GM19324 (cell line): Measurements from ENCODE around the gene ZNF878.
"Not testable (repeated sequence)": the region's sequence is repeated elsewhere in the genome, so short reads cannot be mapped to it uniquely, and the experiment has no call there.

Experiments
- ATAC-seq: cut with Tn5 transposase; IDR thresholded peaks from one replicate; pipeline ENCODE4 v1.9.1; 2021; ENCODE audit warnings: mild to moderate bottlenecking, moderate library complexity; ENCODE audit not compliant: unreplicated experiment, low FRiP score

ZNF878 gene

DNA sequence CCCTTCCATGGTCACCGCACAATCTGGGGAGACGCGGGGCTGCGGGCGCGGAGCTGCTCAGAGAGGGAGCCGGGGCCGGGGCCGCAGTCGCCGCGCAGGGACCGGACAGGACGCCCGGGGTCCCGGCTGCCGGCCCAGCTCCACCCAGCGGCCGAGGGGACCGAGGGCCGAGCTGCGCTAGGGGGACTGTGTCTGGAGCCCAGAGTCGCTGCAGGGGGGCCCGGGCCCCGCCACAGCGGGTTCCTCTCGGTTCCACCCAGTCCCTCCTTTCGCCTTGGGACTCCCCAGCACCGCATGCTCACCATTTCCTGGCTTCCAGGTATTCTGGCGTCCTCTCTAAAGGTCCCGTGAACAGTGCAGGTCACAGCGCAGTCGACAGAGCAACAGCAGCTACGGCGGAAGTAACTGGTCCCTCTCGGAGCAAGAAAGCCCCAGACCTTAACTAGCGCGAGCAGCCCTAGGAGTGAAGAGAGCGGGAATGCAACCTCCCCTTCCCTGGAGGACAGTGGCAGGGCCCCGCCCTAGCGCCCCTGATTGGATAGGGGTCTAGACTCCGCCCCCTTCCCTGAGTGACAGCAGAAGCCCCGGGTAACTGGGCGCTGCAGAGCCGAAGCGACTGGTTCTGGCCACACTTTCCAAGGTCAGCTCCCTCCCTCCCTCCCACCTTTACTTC is at the start of gene ZNF878:
ZNF878 (minus strand) TSS at position 465 of the 673 bp plus-strand sequence; CDS start at position 305, 160 bp downstream.
- no peak for ATAC-seq

GRCh38 chr19:12098040-12098439 is 45.3 kb upstream of the ZNF878 start:
- no peak for ATAC-seq

GRCh38 chr19:12095111-12095790 is 42.5 kb upstream of the ZNF878 start:
- no peak for ATAC-seq

DNA sequence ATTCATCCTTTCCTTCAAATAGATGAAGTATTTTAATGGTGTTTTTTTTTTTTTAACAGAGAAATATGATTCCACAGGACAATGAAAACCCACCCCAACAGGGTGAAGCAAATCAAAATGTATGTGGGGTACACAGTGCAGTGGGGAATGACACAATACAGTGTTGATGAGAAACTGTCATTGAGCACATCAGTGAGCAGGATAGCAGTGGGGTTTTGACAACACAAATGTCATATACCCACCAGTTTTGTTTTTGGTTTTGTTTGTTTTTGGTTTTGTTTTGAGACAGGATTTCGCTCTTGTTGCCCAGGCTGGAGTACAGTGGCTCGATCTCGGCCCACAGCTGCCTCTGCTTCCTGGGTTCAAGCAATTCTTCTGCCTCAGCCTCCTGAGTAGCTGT is 41.0 kb upstream of the ZNF878 start:
- no peak for ATAC-seq

DNA sequence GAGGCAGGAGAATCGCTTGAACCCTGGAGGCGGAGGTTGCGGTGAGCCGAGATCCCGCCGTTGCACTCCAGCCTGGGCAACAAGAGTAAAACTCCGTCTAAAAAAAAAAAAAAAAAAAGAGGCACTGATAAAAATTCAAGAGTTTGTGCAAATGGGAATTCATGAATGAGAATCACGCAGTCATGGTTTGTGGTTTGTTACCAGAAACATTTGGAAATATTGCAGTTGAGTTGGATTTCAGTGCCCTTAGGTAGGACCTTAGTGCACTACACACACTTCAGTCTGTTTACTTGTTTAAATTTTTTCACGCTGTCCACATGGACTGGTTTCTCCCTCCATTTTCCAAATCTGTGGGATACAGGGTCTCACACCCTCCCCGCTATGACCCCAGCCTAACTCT is 40.2 kb upstream of the ZNF878 start:
- ATAC-seq: no peak

DNA sequence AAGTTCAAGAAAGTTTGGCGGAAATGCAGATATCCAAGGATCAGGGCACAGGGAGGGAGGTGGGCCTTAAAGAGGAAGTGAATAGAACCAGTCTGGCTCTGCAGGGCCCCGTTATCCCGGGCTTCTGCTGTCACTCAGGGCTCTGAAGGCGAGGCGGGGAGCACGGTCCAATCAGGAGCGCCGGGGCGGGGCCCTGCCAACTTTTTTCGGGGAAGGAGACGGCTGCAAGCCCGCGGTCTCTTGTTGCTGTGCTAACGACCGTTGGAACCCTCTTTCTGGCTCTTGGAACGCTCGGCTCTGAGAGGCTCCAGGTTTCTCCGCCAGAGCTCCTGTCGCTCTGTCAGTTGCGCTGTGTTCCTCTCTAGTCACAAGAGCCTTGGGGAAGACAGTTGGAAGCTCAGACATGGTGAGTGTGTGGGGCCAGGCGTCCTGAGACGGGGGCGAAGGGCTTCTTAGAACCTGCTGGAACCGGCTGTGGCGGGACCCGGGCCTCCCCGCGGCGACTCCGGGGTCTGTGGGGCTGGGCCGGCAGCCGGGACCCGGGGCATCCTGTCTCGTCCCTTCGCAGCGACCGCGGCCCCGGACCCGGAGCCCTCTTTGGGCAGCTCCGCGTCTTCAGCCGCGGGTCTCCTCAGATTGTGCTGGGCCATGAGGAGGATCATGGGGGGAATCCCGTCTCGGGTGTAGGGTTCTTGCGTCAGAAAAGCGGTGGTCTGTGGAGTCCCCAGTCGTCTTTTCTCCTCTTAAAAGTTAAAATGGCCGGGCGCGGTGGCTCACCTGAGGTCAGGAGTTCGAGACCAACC is 39.5 kb upstream of the ZNF878 start:
- no peak for ATAC-seq

- ATAC-seq: no peak
Observed at GRCh38 chr19:12090807-12091206, 38.0 kb upstream of the ZNF878 start.

DNA sequence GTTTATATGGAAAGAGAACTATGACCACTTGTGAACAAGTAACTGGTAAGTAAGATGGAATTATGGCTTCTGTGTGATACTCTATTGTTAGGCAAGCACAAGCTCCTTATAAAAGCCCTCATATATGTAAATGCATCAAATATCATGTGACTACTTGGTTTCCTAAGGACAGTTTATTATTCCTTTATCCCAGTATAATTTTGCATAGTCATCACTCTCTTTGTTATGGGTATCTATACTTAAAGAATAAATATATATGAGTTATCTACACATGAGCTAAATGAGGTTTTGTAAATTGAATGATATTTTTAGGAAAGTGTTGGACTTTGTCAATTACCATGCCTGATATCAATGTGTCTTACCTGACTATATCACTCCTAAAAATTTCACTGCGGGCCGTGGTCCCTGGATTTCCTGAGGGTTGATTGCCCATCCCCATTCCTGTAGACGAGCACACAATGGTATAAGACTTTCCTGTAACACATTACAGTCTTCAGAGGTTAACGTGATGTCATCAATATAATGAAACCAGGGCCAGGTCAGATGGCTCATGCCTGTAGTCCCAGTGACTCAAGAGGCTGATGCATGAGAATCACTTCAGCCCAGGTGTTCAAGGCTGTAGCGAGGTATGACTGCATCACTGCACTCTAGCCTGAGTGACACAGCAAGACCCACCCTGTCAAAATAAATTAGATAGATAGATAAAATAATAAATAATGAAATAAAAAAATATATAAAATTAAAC is 32.5 kb upstream of the ZNF878 start:
- no peak for ATAC-seq

DNA sequence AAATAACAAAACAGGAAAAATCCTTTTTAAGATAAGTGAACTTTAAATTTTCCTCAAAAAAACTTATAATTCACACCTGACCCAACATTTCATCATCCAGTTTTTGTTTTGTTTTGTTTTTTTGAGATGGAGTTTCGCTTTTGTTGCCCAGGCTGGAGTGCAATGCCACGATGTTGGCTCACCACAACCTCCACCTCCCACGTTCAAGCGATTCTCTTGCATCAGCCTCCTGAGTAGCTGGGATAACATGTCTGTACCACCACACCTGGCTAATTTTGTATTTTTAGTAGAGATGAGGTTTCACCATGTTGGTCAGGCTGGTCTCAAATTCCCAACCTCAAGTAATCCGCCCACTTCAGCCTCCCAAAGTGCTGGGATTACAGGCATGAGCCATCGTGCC is 30.6 kb upstream of the ZNF878 start:
- ATAC-seq: not testable (repeated sequence)

DNA sequence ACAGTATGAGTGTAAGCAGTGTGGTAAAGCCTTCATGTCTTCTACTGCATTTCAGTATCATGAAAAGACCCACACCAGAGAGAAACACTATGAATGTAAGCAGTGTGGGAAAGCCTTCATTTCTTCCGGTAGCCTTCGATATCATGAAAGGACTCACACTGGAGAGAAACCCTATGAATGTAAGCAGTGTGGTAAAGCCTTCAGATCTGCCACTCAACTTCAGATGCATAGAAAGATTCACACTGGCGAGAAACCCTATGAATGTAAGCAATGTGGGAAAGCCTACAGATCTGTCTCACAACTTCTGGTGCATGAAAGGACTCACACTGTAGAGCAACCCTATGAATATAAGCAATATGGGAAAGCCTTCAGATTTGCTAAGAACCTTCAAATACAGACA is 24.6 kb upstream of the ZNF878 start:
- ATAC-seq: no peak

- not testable (repeated sequence) for ATAC-seq
Observed at GRCh38 chr19:12076331-12076730, 23.6 kb upstream of the ZNF878 start.

GRCh38 chr19:12075538-12076139 is 22.9 kb upstream of the ZNF878 start:
- no peak for ATAC-seq

DNA sequence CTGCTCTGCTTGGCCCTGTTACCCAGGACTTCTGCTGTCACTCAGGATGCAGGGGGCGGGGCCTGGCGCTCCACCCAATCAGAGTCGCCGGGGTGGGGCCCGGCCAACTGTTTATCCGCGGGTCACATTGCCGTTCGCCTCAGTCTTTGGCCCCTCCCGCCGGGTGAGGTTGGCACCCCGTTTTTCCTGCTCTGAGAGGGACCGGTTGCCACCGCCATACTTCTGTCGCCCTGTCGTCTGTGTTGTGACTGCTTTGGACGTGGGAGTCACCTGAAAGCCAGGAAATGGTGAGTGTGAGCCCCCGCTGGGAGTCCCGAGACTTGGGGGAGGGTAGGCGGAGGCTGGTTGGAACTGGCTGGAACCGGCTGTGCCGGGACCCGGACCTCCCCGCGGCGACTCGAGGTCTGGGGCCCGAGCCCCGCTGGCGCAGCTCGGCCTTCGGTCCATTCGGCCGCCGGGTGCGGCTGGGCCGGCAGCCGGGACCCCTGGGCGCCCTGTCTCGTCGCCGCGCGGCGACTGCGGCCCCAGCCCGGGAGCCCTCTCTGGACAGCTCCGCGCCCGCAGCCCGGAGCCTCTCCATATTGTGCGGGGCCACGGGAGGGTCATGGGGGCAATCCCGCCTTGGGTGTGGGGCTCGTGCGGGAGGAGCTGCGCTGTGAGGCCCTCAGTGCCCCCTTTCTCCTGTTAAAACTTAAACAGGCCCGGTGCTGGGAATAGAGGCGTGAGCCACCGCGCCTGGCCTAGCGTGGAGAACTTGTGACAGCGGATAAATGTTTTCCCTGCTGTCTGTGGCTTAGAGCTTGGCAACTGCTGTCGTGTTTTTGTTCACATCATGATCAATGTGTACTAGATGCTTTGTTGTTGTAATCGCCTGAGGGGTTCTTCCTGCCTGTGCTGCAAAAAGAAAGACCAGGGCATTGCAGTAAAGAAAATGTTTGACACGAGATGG is 12.1 kb upstream of the ZNF878 start, which contains the start of gene ZNF844:
ZNF844 (plus strand) TSS at position 142 of the 949 bp plus-strand sequence; CDS start at position 285, 143 bp downstream.
- no peak for ATAC-seq

GRCh38 chr19:12055784-12056183 is 3.0 kb upstream of the ZNF878 start:
- ATAC-seq: no peak

DNA sequence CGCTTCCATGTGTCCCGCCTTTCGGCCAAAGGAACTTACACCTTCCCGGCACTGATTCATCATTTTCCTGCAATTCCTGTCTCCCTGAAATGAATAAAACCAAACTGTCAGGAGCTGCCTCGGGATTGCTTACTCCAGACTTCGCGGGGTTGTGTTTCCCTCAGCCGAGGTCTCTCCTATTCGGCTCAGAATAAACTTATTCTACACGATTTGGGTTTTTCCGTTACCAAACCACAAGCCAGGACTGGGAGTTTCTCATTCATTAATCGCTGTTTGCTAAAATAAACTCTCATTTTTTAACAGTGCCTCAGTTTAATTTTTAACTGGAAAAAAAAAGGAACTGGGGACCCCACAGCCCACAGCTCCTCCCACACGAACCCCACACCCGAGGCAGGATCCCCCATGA is 667 bp downstream of the ZNF878 start:
- no peak for ATAC-seq

GRCh38 chr19:12047868-12048267 is 4.9 kb downstream of the ZNF878 start:
- ATAC-seq: no peak

DNA sequence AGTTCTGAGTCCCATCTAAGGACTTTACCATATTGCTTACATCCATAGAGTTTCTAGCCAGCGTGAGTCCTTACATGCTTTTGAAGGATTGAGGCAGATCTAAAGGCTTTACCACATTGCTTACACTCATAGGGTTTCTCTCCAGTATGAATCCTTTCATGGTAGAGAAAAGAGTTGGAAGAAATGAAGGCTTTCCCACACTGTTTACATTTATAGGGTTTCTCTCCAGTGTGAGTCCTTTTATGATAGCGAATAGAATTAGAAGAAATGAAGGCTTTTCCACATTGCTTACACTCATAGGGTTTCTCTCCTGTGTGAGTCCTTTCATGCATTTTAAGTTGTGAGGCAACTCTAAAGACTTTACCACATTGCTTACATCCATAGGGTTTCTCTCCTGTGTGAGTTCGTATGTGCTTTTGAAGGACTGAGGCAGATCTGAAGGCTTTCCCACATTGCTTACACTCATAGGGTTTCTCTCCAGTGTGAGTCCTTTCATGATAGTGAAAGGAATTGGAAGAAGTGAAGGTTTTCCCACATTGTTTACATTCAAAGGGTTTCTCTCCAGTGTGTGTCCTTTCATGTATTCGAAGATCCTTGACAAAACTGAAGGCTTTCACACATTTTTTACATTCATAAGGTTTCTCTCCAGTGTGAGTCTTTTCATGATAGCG is 8.9 kb downstream of the ZNF878 start:
- no peak for ATAC-seq

GRCh38 chr19:12042893-12043292 is 9.9 kb downstream of the ZNF878 start:
- ATAC-seq: no peak
